ENCODE data around the gene CUL1. TPM values are rescaled to one million over a fixed set of nuclear protein-coding genes. Genes with fewer than 3 reads are reported as not detected.

CUL1 gene
- total and polyA plus RNA-seq, 4 experiments from 2014 or later, result 45.3 to 66.8 (median 65.7) TPM

DNA sequence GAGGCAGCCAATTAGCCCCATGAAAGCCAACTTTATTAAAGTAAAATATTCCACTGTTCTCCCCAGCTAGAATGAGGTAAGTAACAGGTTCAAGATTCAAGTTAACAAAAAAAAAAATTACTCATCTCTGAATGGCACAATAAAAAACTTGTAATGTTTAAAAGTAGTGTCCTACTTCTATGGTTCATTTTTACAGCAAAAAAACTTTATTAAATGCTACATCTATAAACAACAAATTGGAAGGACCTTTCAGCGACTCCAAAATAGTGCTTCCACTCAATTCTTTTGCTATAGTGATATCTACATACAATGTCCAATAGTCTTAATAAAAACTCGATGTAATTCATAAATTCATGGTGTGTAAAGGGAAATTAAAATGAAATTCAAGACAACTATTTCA, 126.2 kb downstream of the CUL1 start:
- Histone ChIP-seq H3K36me3 (ENCODE audit: insufficient read depth, low read length) (no peaks in the 10 kb centered on the region), H3K9me3 (ENCODE audit: control insufficient read depth in 1 of 2, low read length in 2 of 2) (no peaks in the 10 kb centered on the region), H3K27me3 (ENCODE audit: insufficient read depth, low read length) (no peaks in the 10 kb centered on the region), H3K4me3 (ENCODE audit: low read length in 2 of 2) (no peak overlapping the region), H3K4me1 (ENCODE audit: insufficient read depth, low read length) (no peaks in the 10 kb centered on the region), H3K27ac (ENCODE audit: low read depth, low read length) (no peak overlapping the region)
- no peak for DNase-seq
- Mint-ChIP-seq H3K27ac (no peak overlapping the region), H3K36me3 (peaks cover 19 to 27% of the 10 kb centered on the region in 2 donors), H3K4me1 (peaks cover 0 to 4% (median 2%) of the 10 kb centered on the region in 4 donors), H3K4me3 (no peak overlapping the region), H3K27me3 (no peaks in the 10 kb centered on the region), H3K9me3 (no peaks in the 10 kb centered on the region)
- ChIA-PET CTCF (ENCODE audit: partially characterized antibody) (no interaction called here), POLR2A (ENCODE audit: partially characterized antibody) (no interaction called here)
- intact Hi-C loops (cut with micrococcal nuclease), result no loop called here

DNA sequence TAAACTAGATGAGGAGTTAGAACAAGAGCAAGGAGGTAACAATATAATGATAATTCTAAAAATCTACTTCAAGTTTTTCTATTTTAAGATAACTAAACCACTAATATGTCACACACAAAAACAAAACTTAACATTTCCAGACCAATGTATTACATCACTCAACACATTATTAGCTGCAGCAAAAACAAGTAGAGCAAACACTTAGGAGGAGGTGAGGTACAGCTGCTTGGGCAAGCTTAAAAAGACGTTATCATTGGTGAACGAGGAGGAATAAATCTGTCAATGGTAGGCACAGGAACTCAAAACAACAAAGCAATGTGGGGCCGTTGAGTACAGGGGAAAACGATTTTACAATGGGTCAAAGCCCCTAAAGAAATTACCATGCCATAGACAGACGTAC, 126.6 kb downstream of the CUL1 start:
- H3K4me1 ChIP-seq (ENCODE audit: insufficient read depth, low read length), result no peaks in the 10 kb centered on the region
- no peaks in the 10 kb centered on the region for H3K27me3 Mint-ChIP-seq
- no peak overlapping the region for H3K4me3 Mint-ChIP-seq
- DNase-seq, result no peak
- no peaks in the 10 kb centered on the region for H3K9me3 Mint-ChIP-seq
- no peak overlapping the region for H3K27ac Mint-ChIP-seq
- peaks cover 0 to 4% (median 2%) of the 10 kb centered on the region in 4 donors for H3K4me1 Mint-ChIP-seq
- intact Hi-C loops (cut with micrococcal nuclease), result no loop called here
- H3K27ac ChIP-seq (ENCODE audit: low read depth, low read length), result no peak overlapping the region
- no peak overlapping the region for H3K4me3 ChIP-seq (ENCODE audit: low read length in 2 of 2)
- H3K9me3 ChIP-seq (ENCODE audit: control insufficient read depth in 1 of 2, low read length in 2 of 2), result no peaks in the 10 kb centered on the region
- peaks cover 19 to 24% of the 10 kb centered on the region in 2 donors for H3K36me3 Mint-ChIP-seq
- ChIA-PET POLR2A (ENCODE audit: partially characterized antibody) (no interaction called here), CTCF (ENCODE audit: partially characterized antibody) (no interaction called here)
- no peaks in the 10 kb centered on the region for H3K36me3 ChIP-seq (ENCODE audit: insufficient read depth, low read length)
- no peaks in the 10 kb centered on the region for H3K27me3 ChIP-seq (ENCODE audit: insufficient read depth, low read length)

DNA sequence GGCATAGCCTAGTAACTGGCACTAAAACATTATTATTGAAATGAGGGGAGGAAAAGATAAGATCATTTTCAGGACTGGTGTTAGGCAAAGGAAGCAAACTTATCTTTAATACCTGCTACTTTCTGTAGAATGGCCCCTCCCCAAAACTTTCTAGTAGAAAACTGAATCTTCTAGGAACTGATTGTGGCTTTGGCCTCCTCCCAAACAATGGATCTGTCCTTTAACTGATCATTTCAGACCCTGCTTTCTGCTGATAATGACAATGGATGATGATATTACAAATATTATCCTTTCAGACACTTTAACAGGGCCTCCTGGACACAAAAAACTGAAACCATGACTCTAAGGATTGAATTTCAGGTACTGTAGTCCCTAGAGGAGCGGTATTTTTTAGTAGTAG, 130.3 kb downstream of the CUL1 start:
- peaks cover 0 to 2% (median 0%) of the 10 kb centered on the region in 8 donors for H3K9me3 Mint-ChIP-seq
- Histone ChIP-seq H3K4me3 (ENCODE audit: low read length in 2 of 2) (no peak overlapping the region), H3K27ac (ENCODE audit: low read depth, low read length) (no peak overlapping the region), H3K4me1 (ENCODE audit: insufficient read depth, low read length) (no peaks in the 10 kb centered on the region), H3K27me3 (ENCODE audit: insufficient read depth, low read length) (no peaks in the 10 kb centered on the region), H3K36me3 (ENCODE audit: insufficient read depth, low read length) (no peaks in the 10 kb centered on the region), H3K9me3 (ENCODE audit: control insufficient read depth in 1 of 2, low read length in 2 of 2) (no peaks in the 10 kb centered on the region)
- H3K4me3 Mint-ChIP-seq, result no peak overlapping the region
- no peak for DNase-seq
- H3K36me3 Mint-ChIP-seq, result peaks cover 15 to 23% of the 10 kb centered on the region in 2 donors
- ChIA-PET POLR2A (ENCODE audit: partially characterized antibody) (no interaction called here), CTCF (ENCODE audit: partially characterized antibody) (no interaction called here)
- H3K4me1 Mint-ChIP-seq, result peaks cover 0 to 5% (median 2%) of the 10 kb centered on the region in 4 donors
- intact Hi-C loops (cut with micrococcal nuclease), result no loop called here
- H3K27ac Mint-ChIP-seq, result no peak overlapping the region
- H3K27me3 Mint-ChIP-seq, result no peaks in the 10 kb centered on the region

GRCh38 chr7:148830897-148831692, 132.4 kb downstream of the CUL1 start:
- peaks cover 11 to 19% of the 10 kb centered on the region in 2 donors for H3K36me3 Mint-ChIP-seq

DNA sequence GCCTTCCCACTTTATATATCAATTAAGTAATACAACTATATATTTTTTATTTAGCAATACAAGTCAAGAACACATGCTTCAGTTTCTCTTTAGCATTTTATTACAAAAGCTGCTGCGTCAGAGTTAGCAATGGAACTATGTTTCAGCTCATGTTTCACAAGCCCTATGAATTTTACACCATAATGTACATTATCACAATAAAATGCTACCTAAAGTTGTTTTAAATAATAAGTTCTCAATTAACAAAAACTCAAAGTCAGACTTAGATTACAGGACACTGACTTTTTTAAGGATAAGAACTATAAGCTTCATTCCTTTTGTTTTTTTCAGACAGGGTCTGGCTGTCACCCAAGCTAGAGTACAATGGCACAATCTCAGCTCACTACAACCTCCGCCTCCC, 133.1 kb downstream of the CUL1 start:
- Mint-ChIP-seq H3K27ac (no peak overlapping the region), H3K4me3 (no peak overlapping the region), H3K36me3 (peaks cover 7 to 17% of the 10 kb centered on the region in 2 donors), H3K4me1 (peaks cover 0 to 6% (median 5%) of the 10 kb centered on the region in 4 donors), H3K9me3 (peaks cover 0 to 4% (median 0%) of the 10 kb centered on the region in 8 donors), H3K27me3 (no peaks in the 10 kb centered on the region)
- intact Hi-C loops (cut with micrococcal nuclease), result no loop called here
- ChIA-PET CTCF (ENCODE audit: partially characterized antibody) (interaction anchor here (1.4 to 1.5 kb wide), 2 partner anchors 24 to 234 kb away, joined by 3 to 4 read pairs; no protein-coding TSS in a partner anchor), POLR2A (ENCODE audit: partially characterized antibody) (no interaction called here)
- Histone ChIP-seq H3K36me3 (ENCODE audit: insufficient read depth, low read length) (no peaks in the 10 kb centered on the region), H3K27me3 (ENCODE audit: insufficient read depth, low read length) (no peaks in the 10 kb centered on the region), H3K9me3 (ENCODE audit: control insufficient read depth in 1 of 2, low read length in 2 of 2) (no peaks in the 10 kb centered on the region), H3K27ac (ENCODE audit: low read depth, low read length) (no peak overlapping the region), H3K4me3 (ENCODE audit: low read length in 2 of 2) (no peak overlapping the region), H3K4me1 (ENCODE audit: insufficient read depth, low read length) (no peaks in the 10 kb centered on the region)
- no peak for DNase-seq

More at GRCh38 chr7:148830897-148831692, 132.4 kb downstream of the CUL1 start:
- H3K27me3 ChIP-seq (ENCODE audit: insufficient read depth, low read length), result no peaks in the 10 kb centered on the region
- H3K4me3 Mint-ChIP-seq, result no peak overlapping the region
- no peaks in the 10 kb centered on the region for H3K36me3 ChIP-seq (ENCODE audit: insufficient read depth, low read length)
- ChIA-PET CTCF (ENCODE audit: partially characterized antibody) (interaction anchor here (0.6 to 1.5 kb wide), 3 partner anchors 25 to 432 kb away, joined by 3 to 4 read pairs (median 3); no protein-coding TSS in a partner anchor), POLR2A (ENCODE audit: partially characterized antibody) (no interaction called here)
- no peak overlapping the region for H3K27ac Mint-ChIP-seq
- H3K9me3 Mint-ChIP-seq, result peaks cover 0 to 2% (median 0%) of the 10 kb centered on the region in 8 donors
- H3K4me1 ChIP-seq (ENCODE audit: insufficient read depth, low read length), result no peaks in the 10 kb centered on the region
- H3K27ac ChIP-seq (ENCODE audit: low read depth, low read length), result no peak overlapping the region
- H3K27me3 Mint-ChIP-seq, result no peaks in the 10 kb centered on the region
- peaks cover 0 to 6% (median 5%) of the 10 kb centered on the region in 4 donors for H3K4me1 Mint-ChIP-seq
- no peak overlapping the region for H3K4me3 ChIP-seq (ENCODE audit: low read length in 2 of 2)
- no peaks in the 10 kb centered on the region for H3K9me3 ChIP-seq (ENCODE audit: control insufficient read depth in 1 of 2, low read length in 2 of 2)
- no peak for DNase-seq
- intact Hi-C loops (cut with micrococcal nuclease), result no loop called here

DNA sequence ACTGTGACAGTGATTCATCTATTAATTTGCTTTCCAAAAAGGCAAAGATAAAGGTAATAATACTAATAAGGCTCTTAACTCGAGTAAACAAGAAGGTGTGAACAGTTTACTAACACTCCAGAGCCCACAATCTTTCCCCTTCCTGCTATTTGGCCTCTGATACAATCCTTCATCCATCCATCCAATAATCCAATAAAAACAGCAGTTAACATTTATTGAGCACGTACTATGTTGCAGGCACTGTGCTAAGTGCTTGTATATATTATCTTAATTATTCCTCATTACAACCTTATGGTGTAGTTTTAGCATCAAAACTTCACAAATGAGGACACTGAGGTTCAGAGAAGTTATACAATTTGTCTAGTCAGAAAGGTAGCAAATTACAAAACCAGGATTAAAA, 135.9 kb downstream of the CUL1 start:
- Histone ChIP-seq H3K9me3 (ENCODE audit: control insufficient read depth in 1 of 2, low read length in 2 of 2) (no peaks in the 10 kb centered on the region), H3K36me3 (ENCODE audit: insufficient read depth, low read length) (no peaks in the 10 kb centered on the region), H3K27me3 (ENCODE audit: insufficient read depth, low read length) (no peaks in the 10 kb centered on the region), H3K4me3 (ENCODE audit: low read length in 2 of 2) (no peak overlapping the region), H3K4me1 (ENCODE audit: insufficient read depth, low read length) (peaks cover 8% of the 10 kb centered on the region), H3K27ac (ENCODE audit: low read depth, low read length) (no peak overlapping the region)
- Mint-ChIP-seq H3K4me1 (peaks cover 11 to 27% (median 19%) of the 10 kb centered on the region in 4 donors), H3K27ac (no peak overlapping the region), H3K36me3 (peaks cover 8 to 12% of the 10 kb centered on the region in 2 donors), H3K27me3 (no peaks in the 10 kb centered on the region), H3K9me3 (peaks cover 0 to 5% (median 0%) of the 10 kb centered on the region in 8 donors), H3K4me3 (no peak overlapping the region)
- ChIA-PET POLR2A (ENCODE audit: partially characterized antibody) (no interaction called here), CTCF (ENCODE audit: partially characterized antibody) (no interaction called here)
- DNase-seq, result no peak
- intact Hi-C loops (cut with micrococcal nuclease), result no loop called here

GRCh38 chr7:148835854-148836253, 137.2 kb downstream of the CUL1 start:
- POLR2A ChIA-PET (ENCODE audit: partially characterized antibody), result interaction anchor here (0.6 to 1.0 kb wide), 2 partner anchors 16 to 127 kb away, joined by 3 read pairs; no protein-coding TSS in a partner anchor
- CTCF ChIA-PET (ENCODE audit: partially characterized antibody), result no interaction called here
- H3K27me3 Mint-ChIP-seq, result no peaks in the 10 kb centered on the region
- Histone ChIP-seq H3K27ac (ENCODE audit: low read depth, low read length) (no peak overlapping the region), H3K27me3 (ENCODE audit: insufficient read depth, low read length) (no peaks in the 10 kb centered on the region), H3K9me3 (ENCODE audit: control insufficient read depth in 1 of 2, low read length in 2 of 2) (no peaks in the 10 kb centered on the region), H3K36me3 (ENCODE audit: insufficient read depth, low read length) (no peaks in the 10 kb centered on the region), H3K4me3 (ENCODE audit: low read length in 2 of 2) (no peak overlapping the region), H3K4me1 (ENCODE audit: insufficient read depth, low read length) (peaks cover 15% of the 10 kb centered on the region)
- intact Hi-C loops (cut with micrococcal nuclease), result no loop called here
- no peak for DNase-seq
- peaks cover 0 to 4% (median 0%) of the 10 kb centered on the region in 8 donors for H3K9me3 Mint-ChIP-seq
- H3K36me3 Mint-ChIP-seq, result peaks cover 8 to 12% of the 10 kb centered on the region in 2 donors
- no peak overlapping the region for H3K27ac Mint-ChIP-seq
- H3K4me1 Mint-ChIP-seq, result peaks cover 15 to 37% (median 24%) of the 10 kb centered on the region in 4 donors
- no peak overlapping the region for H3K4me3 Mint-ChIP-seq

All from CD4-positive, alpha-beta memory T cell (primary cell).